Neural cell (in vitro differentiated cells): Measurements from ENCODE around the gene MRPL28. TPM values are rescaled to one million over a fixed set of nuclear protein-coding genes. Genes with fewer than 3 reads are reported as not detected.
"Not testable (repeated sequence)": the region's sequence is repeated elsewhere in the genome, so short reads cannot be mapped to it uniquely, and the experiment has no call there.

Source experiments
- H2AFZ ChIP-seq: fragments of 200-600, 300-800 bp; sonication (generic), shearing (Covaris generic); 2 replicates; pipeline ENCODE4 v1.6.0; 2014; ENCODE audit warnings: low read depth, mild to moderate bottlenecking, antibody characterized with exemption, low read length, moderate library complexity
- H3F3A ChIP-seq: fragments of 200-600 bp; shearing (Covaris generic); 2 replicates; pipeline ENCODE4 v1.6.1; 2016; ENCODE audit warnings: mild to moderate bottlenecking, moderate library complexity, mixed read lengths, antibody characterized with exemption, low read length; ENCODE audit not compliant: insufficient read depth, poor library complexity, severe bottlenecking
- H3K27ac ChIP-seq: fragments of 200-600, 300-800 bp; sonication (generic), shearing (Covaris generic); 2 replicates; pipeline ENCODE4 v1.5.1; 2014; ENCODE audit warnings: mild to moderate bottlenecking, low read length, moderate library complexity
- H3K27me3 ChIP-seq: fragments of 300-800, 200-600 bp; sonication (generic), shearing (Covaris generic); 2 replicates; pipeline ENCODE4 v1.6.0; 2014; ENCODE audit warnings: mild to moderate bottlenecking, low read depth, low read length, moderate library complexity; ENCODE audit not compliant: insufficient read depth
- H3K36me3 ChIP-seq: fragments of 300-800, 200-600 bp; sonication (generic), shearing (Covaris generic); 2 replicates; pipeline ENCODE4 v1.5.1; 2014; ENCODE audit warnings: mild to moderate bottlenecking, antibody characterized with exemption, low read length, moderate library complexity; ENCODE audit not compliant: insufficient read depth
- H3K4me2 ChIP-seq: fragments of 300-800, 200-600 bp; sonication (generic), shearing (Covaris generic); 2 replicates; pipeline ENCODE4 v1.6.0; 2014; ENCODE audit warnings: mild to moderate bottlenecking, low read length
- H3K4me3 ChIP-seq: fragments of 300-800, 200-600 bp; sonication (generic), shearing (Covaris generic); 2 replicates; pipeline ENCODE4 v1.5.1; 2014; ENCODE audit warnings: mild to moderate bottlenecking, low read length, moderate library complexity
- H3K79me2 ChIP-seq: fragments of 200-600 bp; shearing (Covaris generic); replicated peaks from 2 replicates; pipeline ENCODE4 v1.6.0; 2014; ENCODE audit warnings: mild to moderate bottlenecking, low read length, moderate library complexity; ENCODE audit not compliant: insufficient read depth
- H3K9ac ChIP-seq: fragments of 300-800, 200-600 bp; sonication (generic), shearing (Covaris generic); 2 replicates; pipeline ENCODE4 v1.6.1; 2016; ENCODE audit warnings: mild to moderate bottlenecking, low read length, mixed read lengths
- H3K9me2 ChIP-seq: fragments of 200-600 bp; shearing (Covaris generic); 2 replicates; pipeline ENCODE4 v1.6.1; 2016; ENCODE audit warnings: mild to moderate bottlenecking, low read length, mixed read lengths; ENCODE audit not compliant: insufficient read depth
- H3K9me3 ChIP-seq: fragments of 200-600, 300-800 bp; sonication (generic), shearing (Covaris generic); 2 replicates; pipeline ENCODE4 v1.6.1; 2016; ENCODE audit warnings: mild to moderate bottlenecking, mixed run types, low read length, moderate library complexity, mixed read lengths
- H4K20me1 ChIP-seq: fragments of 200-600 bp; shearing (Covaris generic); 2 replicates; pipeline ENCODE4 v1.6.1; 2016; ENCODE audit warnings: mild to moderate bottlenecking, mixed run types; ENCODE audit not compliant: insufficient read depth
- EP300 ChIP-seq: fragments of 450-650 bp; conservative IDR thresholded peaks from 2 replicates; pipeline ENCODE4 v1.6.1; 2014; ENCODE audit warnings: antibody characterized with exemption, mild to moderate bottlenecking, moderate library complexity; ENCODE audit not compliant: poor library complexity, severe bottlenecking
- EZH2 ChIP-seq: fragments of 200-600, 300-800 bp; shearing (Covaris generic), sonication (generic); IDR thresholded peaks from 2 replicates; pipeline ENCODE4 v1.6.1; 2014; ENCODE audit warnings: antibody characterized with exemption, low read length, borderline replicate concordance, mild to moderate bottlenecking; ENCODE audit not compliant: insufficient read depth, poor library complexity, severe bottlenecking
- MXI1 ChIP-seq: fragments of 450-650 bp; conservative IDR thresholded peaks from 2 replicates; pipeline ENCODE4 v1.6.1; 2014; ENCODE audit warnings: antibody characterized with exemption, mild to moderate bottlenecking; ENCODE audit not compliant: poor library complexity, severe bottlenecking
- POLR2AphosphoS5 ChIP-seq: IDR thresholded peaks from 2 replicates; pipeline ENCODE4 v1.6.1; 2012
- RAD21 ChIP-seq: fragments of 450-650 bp; conservative IDR thresholded peaks from 2 replicates; pipeline ENCODE4 v1.6.1; 2014; ENCODE audit warnings: antibody characterized with exemption, mild to moderate bottlenecking, moderate library complexity
- SMC3 ChIP-seq: fragments of 450-650 bp; conservative IDR thresholded peaks from 2 replicates; pipeline ENCODE4 v1.6.1; 2014; ENCODE audit warnings: antibody characterized with exemption, mild to moderate bottlenecking, moderate library complexity; ENCODE audit not compliant: poor library complexity
- TAF1 ChIP-seq: IDR thresholded peaks from 2 replicates; pipeline ENCODE4 v1.6.1; 2012; ENCODE audit warnings: low read depth
- polyA plus RNA-seq: library from polyadenylated mRNA; depleted of rRNA; stranded (reverse); fragments of >200 nt; gene quantifications from 2 replicates; pipeline ENCODE4 v1.2.3, GENCODE V29; 2014
- TF ChIP-seq, protein P1 (sequence below): fragments of 450-650 bp; IDR thresholded peaks from 2 replicates; pipeline ENCODE4 v1.5.1; 2014; ENCODE audit warnings: antibody characterized with exemption, mild to moderate bottlenecking, moderate library complexity; ENCODE audit not compliant: poor library complexity, severe bottlenecking
- TF ChIP-seq, protein P2 (sequence below): IDR thresholded peaks from 2 replicates; pipeline ENCODE4 v1.6.1; 2012; ENCODE audit warnings: borderline replicate concordance

MRPL28 gene
- polyA plus RNA-seq, 1 donor from 2014 or later: 134 TPM

DNA sequence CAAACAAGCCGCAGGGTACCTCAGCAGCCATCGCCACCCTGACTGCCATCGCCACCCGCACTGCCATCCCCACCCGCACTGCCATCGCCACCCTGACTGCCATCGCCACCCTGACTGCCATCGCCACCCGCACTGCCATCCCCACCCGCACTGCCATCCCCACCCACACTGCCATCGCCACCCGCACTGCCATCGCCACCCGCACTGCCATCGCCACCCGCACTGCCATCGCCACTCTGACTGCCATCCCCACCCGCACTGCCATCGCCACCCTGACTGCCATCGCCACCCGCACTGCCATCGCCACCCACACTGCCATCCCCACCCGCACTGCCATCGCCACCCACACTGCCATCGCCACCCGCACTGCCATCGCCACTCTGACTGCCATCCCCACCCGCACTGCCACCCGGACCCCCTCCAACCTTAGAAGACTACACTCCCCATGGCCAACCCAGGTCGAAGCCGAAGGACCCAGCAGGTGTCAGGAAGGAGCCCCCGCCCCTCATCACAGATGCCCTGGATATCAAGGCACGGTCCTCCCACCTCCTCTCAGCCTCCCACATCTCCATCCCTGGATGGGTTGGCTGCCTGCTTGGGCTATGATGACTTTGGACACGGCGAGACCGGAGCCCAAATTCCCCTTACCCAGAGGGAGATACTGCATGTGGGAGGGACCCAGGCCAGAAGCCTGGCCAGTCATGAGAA, 7.9 kb upstream of the MRPL28 start:
- not testable (repeated sequence) for H3K27ac ChIP-seq, H3K9me3 ChIP-seq, H3K9ac ChIP-seq, H4K20me1 ChIP-seq, H3K79me2 ChIP-seq, H3K36me3 ChIP-seq, H2AFZ ChIP-seq, H3K9me2 ChIP-seq, H3K27me3 ChIP-seq, H3F3A ChIP-seq, H3K4me2 ChIP-seq, H3K4me3 ChIP-seq

DNA sequence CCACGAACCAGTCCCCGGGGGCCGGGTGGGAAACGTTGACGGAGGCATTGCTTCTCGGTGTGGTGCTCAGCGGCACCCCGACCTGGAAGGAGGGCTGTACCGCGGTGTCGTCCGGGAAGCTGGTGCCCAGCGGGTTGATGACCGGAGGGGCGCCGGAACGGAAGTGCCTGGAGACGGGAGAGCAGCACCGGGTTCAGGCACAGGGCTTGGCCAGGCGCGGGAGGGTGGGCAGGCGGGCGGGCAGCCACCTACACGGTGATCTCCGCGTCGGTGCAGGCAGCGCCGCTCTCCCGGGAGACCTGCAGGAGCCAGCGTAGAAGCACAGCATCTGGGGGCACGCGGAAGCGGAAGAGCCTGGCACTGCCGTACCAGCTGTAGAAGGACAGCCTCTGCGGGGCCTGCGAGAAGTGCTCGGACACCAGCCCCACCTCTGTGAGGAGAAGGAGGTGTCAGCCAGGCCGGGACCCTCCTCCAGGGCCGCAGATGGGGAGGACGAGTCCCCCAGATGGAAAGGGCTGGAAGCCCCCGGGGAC, 7.1 kb upstream of the MRPL28 start:
- Histone ChIP-seq H3K9me2 (no peaks in the 10 kb centered on the region), H3K27ac (no peak overlapping the region), H3K79me2 (peaks cover 6% of the 10 kb centered on the region), H3F3A (no peaks in the 10 kb centered on the region), H4K20me1 (peaks cover 4% of the 10 kb centered on the region), H3K9me3 (no peaks in the 10 kb centered on the region), H3K27me3 (no peaks in the 10 kb centered on the region), H3K4me3 (no peak overlapping the region), H3K36me3 (no peaks in the 10 kb centered on the region), H3K4me2 (no peak overlapping the region), H3K9ac (no peak overlapping the region), H2AFZ (no peak overlapping the region)
- TF ChIP-seq POLR2AphosphoS5: no peak
- TF ChIP-seq TAF1: no peak
- no peak for TF ChIP-seq EP300
- TF ChIP-seq EZH2: no peak
- TF ChIP-seq, protein P1, sequence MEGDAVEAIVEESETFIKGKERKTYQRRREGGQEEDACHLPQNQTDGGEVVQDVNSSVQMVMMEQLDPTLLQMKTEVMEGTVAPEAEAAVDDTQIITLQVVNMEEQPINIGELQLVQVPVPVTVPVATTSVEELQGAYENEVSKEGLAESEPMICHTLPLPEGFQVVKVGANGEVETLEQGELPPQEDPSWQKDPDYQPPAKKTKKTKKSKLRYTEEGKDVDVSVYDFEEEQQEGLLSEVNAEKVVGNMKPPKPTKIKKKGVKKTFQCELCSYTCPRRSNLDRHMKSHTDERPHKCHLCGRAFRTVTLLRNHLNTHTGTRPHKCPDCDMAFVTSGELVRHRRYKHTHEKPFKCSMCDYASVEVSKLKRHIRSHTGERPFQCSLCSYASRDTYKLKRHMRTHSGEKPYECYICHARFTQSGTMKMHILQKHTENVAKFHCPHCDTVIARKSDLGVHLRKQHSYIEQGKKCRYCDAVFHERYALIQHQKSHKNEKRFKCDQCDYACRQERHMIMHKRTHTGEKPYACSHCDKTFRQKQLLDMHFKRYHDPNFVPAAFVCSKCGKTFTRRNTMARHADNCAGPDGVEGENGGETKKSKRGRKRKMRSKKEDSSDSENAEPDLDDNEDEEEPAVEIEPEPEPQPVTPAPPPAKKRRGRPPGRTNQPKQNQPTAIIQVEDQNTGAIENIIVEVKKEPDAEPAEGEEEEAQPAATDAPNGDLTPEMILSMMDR: no peak
- no peak for TF ChIP-seq SMC3
- no peak for TF ChIP-seq MXI1
- TF ChIP-seq, protein P2, sequence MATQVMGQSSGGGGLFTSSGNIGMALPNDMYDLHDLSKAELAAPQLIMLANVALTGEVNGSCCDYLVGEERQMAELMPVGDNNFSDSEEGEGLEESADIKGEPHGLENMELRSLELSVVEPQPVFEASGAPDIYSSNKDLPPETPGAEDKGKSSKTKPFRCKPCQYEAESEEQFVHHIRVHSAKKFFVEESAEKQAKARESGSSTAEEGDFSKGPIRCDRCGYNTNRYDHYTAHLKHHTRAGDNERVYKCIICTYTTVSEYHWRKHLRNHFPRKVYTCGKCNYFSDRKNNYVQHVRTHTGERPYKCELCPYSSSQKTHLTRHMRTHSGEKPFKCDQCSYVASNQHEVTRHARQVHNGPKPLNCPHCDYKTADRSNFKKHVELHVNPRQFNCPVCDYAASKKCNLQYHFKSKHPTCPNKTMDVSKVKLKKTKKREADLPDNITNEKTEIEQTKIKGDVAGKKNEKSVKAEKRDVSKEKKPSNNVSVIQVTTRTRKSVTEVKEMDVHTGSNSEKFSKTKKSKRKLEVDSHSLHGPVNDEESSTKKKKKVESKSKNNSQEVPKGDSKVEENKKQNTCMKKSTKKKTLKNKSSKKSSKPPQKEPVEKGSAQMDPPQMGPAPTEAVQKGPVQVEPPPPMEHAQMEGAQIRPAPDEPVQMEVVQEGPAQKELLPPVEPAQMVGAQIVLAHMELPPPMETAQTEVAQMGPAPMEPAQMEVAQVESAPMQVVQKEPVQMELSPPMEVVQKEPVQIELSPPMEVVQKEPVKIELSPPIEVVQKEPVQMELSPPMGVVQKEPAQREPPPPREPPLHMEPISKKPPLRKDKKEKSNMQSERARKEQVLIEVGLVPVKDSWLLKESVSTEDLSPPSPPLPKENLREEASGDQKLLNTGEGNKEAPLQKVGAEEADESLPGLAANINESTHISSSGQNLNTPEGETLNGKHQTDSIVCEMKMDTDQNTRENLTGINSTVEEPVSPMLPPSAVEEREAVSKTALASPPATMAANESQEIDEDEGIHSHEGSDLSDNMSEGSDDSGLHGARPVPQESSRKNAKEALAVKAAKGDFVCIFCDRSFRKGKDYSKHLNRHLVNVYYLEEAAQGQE: no peak
- TF ChIP-seq RAD21: no peak
